Posterior cingulate gyrus (tissue), 11 donors: ENCODE results near the gene ALOX15.
A peak's percentile ranks its signal among the peaks of the same experiment; 100 is the strongest.
"Not testable (repeated sequence)": the region's sequence is repeated elsewhere in the genome, so short reads cannot be mapped to it uniquely, and the experiment has no call there.

ENCODE experiments used
- DNase-seq, 10 donors: peaks; one replicate each; pipeline versions ENCODE4 v3.0.0 to v3.0.0-alpha.2; 2020 to 2021; ENCODE audit warnings: mixed read lengths in 3 of 10
- intact Hi-C: fragments of 100-400 bp; cut with DNase I; formaldehyde crosslinking; loops from one replicate; pipeline ENCODE4 v1.15.1; 2023

ALOX15 gene

DNA sequence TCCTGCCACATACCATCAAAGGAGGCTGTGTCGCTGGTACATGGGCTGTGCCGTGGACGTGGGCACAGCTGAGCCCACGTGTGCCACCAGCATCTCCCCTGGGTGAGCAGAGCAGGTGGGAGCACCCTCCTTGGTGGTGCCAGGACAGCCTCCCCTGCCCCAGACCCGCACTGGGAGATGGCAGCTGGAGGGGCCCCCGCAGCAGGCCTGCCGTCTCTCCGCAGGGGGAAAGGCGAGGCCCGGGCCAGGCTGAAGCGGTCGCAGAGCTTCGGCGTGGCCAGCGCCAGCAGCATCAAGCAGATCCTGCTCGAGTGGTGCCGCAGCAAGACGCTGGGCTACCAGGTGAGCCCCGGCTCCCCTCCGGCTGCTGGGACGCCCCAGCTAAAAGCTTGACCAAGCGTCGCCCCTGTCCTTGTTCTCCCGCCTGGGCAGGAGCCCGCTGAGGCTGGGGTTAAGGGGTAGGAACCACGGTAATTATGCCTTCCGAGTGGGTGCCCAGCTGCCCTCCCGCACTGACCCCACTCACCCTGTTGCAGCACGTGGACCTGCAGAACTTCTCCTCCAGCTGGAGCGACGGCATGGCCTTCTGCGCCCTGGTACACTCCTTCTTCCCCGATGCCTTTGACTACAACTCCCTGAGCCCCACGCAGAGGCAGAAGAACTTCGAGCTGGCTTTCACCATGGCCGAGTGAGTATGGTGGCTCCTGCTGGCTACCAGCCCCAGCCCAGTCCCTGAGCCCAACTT, 44.7 kb downstream of the ALOX15 start:
- intact Hi-C loops: no loop called here
- peak in 1 of 10 donors; percentile 54 for DNase-seq

GRCh38 chr17:4595685-4596342, 45.7 kb downstream of the ALOX15 start:
- intact Hi-C loops: not testable (repeated sequence)
- DNase-seq: peak in 1 of 10 donors; percentile 52

DNA sequence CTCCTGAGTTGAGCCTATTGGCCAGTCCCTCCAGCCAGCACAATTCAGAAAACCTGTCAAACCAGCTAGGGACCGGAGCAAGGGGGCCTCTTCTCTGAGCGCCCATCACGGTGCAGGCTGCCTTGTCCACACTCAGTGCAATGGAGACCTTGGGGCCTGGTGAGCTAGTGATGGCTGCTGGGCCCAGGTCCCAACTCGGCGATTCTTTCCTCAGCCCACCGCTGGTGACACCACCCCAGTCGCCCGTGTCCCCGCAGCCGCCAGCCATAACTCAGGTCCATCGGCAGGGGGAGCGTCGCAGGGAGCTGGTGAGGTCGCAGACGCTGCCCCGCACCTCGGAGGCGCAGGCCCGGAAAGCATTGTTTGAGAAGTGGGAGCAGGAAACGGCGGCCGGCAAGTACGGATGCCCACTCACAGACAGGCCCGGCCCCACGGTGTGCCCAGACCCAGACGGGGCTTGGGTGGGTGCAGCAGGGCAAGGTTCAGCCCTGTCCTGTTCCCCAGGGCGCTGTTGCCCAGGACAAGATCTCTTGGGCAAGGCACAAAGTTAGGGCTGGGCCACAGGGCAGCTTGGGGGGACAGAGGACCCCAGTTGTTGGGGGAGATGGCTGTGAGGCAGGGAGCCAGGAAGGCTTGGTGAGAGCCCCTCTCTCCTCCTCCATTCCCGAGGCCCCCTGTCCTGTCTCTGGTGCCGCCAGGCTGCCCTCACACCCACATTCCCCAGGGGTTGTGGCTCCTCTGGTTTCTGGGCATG, 46.4 kb downstream of the ALOX15 start:
- peak in 2 of 10 donors; percentile 29 to 61 for DNase-seq
- intact Hi-C loops: no loop called here

DNA sequence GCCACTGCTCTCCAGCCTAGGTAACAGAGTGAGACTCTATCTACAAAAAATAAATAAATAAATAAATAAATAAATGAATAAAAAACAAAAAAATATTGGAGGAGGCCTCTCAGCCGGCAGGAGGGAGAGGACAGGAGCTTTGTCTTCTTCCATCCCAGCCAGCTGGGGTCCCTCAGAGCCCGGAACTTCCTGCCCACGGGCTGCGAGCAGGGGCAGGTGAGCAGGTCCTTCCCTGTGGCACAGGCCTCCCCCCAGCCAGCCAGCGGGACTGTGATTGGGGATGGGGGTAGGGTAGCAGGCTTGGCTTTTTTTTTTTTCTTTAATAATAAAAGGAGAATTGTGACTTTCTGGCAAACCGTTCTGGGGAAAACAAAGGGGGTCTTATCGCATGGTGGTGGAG, 47.1 kb downstream of the ALOX15 start:
- intact Hi-C loops: no loop called here
- peak in 2 of 10 donors; percentile 48 to 77 for DNase-seq

DNA sequence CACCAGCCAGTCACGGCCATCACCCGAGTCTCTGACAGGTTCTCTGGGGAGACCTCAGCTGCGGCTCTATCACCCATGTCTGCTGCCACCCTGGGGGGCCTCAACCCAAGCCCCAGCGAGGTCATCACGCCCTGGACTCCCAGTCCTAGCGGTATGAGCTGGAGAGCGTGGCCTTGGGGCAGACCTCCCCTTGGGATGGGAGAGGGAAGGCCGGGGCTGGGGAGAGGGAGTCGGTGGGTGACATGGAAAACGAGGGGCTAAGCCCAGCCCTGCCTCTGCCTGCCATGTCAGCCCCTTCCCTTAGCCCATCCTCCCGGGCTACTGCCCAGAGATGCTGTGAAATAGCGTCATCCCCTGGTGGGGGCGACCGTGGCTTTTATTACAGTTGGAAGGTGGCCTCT, 48.5 kb downstream of the ALOX15 start:
- peak in 2 of 10 donors; percentile 61 to 73 for DNase-seq
- intact Hi-C loops: no loop called here

DNA sequence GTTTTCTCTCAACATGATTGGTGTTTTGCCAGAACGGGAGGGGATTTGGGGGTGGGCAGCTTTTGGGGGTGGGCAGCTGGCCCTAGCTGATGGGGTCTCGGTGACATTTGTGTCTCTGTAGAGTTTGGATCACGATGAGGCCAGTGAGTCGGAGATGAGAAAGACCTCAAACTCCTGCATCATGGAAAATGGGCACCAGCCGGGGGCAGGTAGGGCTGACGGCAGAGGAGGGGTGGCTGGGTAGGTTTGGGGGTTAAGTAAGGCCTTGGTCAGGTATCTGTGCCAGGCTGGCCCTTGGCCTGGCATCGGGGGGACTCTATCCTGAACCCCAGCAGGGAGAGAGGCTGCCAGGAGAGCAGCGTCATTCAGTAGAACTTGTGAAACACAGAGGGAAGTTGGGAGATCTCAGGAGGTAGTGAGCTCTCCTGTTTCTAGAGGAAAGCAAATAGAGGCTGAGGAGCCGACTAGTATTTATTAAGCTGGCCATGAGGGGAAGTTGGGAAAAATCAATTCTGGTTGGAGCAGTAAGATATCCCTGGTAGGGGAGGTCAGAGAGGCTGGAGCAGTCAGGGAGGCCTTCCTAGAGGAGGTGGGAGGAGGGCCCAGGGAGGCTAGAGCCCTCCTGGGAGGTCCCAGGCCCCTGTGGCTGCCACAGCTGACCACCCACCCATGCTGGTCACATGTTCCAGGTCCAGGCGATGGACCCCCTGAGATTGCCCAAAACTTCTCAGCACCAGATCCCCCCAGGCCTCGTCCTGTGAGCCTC, 49.1 kb downstream of the ALOX15 start:
- intact Hi-C loops: no loop called here
- DNase-seq: peak in 1 of 10 donors; percentile 35

DNA sequence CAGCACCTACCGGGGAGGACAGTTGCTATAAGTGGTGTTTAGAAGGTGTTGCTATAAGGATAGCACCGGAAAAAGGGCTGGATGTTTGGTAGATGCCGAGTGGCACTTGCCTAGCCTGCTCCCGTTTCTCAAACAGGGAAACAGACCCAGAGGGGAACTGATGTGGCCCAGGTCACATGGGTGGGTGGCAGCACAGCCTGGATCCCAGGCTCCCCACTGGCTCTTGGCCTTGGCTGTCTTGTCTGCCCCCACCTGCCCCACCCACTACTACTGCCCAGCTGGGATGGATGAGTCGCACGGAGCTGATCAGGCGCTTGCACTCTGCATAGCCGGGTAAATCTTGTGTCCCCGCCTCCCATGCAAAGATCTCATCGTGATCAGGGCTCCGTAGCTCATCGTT, 49.9 kb downstream of the ALOX15 start:
- peak in 2 of 10 donors; percentile 49 to 59 for DNase-seq
- intact Hi-C loops: no loop called here

DNA sequence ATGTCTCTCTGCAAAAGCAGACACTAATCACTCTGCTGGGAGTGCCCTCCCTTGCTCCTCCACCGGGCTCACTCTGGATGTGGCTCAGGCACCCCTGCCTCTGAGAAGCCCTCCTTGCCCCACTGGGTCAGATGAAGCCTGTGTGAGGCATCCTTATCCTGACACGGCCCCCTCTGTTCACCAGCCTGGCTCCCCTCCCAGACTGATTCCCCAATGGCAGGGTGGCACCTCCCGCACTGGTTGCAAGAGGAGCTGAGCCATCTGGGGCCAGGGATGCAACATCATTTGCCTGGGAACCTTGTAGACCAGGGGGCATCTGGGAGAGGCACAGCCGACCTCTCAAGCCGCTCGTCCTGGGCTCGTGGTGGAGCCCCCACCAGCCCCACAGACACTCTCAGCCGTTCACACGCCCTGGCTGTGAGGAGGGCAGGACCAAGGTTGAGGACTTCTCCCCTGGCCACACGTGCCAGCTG, 50.5 kb downstream of the ALOX15 start:
- DNase-seq: peak in 2 of 10 donors; percentile 43 to 64
- intact Hi-C loops: no loop called here

- intact Hi-C loops: not testable (repeated sequence)
- DNase-seq: peak in 2 of 10 donors; percentile 8 to 62
Observed at GRCh38 chr17:4590042-4590441, 51.4 kb downstream of the ALOX15 start.

GRCh38 chr17:4588898-4589625, 52.4 kb downstream of the ALOX15 start:
- DNase-seq: peak in 2 of 10 donors; percentile 25 to 40

DNA sequence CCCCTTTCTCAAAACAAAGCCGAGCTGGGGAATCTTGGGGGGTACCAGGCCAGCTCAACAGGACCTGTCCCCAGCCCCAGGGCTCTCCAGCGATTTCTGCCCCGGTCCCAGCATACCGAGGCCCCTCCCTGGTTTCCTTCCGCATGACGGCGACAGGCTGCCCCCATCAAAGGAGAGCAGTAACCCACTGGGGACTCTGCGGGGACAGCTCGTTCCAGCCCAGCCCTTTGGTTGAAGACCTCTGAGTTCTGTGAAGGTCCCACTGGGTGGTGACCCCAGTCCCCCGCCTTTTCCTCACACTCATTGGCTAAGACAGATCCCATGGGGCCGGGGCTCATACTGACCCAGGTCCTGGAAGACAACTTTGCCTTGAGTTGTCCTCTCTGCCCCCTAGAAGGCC, 53.1 kb downstream of the ALOX15 start:
- DNase-seq: peak in 1 of 10 donors; percentile 12
- intact Hi-C loops: no loop called here

More at GRCh38 chr17:4588898-4589625, 52.4 kb downstream of the ALOX15 start:
- intact Hi-C loops: no loop called here

DNA sequence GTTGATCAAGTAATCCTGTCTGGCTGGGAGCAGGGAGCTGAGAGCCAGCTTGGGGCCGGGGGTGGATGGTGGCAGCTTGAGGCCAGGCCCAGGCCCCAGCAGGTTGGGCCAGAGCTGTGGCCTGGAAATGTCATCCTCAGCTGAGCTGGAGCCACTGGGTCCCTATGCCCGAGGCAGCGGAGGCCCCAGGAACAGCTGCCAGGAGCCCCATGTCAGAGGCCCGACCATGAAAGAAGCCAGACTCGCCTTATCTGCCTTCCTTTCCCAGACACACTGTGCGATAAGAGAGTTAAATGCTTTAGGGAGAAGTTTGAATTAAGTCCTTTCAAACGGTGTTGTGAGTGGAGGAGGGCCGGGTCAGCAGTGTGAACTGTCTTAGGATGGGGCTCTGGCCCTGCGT, 53.7 kb downstream of the ALOX15 start:
- peak in 1 of 10 donors; percentile 35 for DNase-seq
- intact Hi-C loops: no loop called here

DNA sequence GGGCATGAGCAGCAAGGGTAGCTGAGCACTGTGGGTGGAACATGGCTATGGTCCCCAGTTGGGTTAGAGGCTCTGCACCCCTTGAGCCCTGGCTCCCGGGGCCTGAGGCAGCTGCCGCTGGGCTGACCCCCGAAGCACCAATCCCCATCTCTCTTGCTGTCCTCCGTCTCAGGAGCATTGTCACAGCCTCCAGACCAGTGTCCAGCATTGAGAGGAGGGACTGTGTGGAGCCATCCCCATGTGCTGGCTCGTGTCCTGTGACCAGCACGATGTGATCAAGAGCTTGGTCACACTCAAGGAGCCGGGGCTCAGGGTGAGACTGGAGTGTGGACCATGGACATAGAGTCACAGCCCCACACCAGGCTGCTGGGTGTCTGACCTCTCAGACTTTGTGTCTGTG, 54.3 kb downstream of the ALOX15 start:
- intact Hi-C loops: no loop called here
- DNase-seq: peak in 1 of 10 donors; percentile 20

GRCh38 chr17:4586043-4586442, 55.4 kb downstream of the ALOX15 start:
- intact Hi-C loops: no loop called here

DNA sequence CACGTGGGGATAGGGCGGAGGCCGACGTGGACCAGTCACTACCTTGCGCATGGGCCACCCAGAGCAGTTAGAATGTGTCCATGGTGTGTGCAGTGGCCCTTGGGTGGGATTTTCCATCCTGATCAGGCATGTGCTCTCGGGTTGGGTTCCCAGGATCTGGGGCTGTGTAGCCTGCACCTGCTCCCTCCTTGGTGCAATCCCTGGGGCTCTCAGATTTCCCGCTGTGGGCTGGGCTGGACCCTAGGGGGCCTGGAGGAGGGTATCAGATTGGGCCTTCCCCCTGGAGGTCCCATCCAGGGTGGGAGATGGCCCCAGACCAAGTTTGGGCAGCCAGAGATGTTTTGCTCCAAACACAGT, 55.9 kb downstream of the ALOX15 start:
- DNase-seq: no peak
- intact Hi-C loops: no loop called here

More at GRCh38 chr17:4586043-4586442, 55.4 kb downstream of the ALOX15 start:
- DNase-seq: peak in 1 of 10 donors; percentile 19

DNA sequence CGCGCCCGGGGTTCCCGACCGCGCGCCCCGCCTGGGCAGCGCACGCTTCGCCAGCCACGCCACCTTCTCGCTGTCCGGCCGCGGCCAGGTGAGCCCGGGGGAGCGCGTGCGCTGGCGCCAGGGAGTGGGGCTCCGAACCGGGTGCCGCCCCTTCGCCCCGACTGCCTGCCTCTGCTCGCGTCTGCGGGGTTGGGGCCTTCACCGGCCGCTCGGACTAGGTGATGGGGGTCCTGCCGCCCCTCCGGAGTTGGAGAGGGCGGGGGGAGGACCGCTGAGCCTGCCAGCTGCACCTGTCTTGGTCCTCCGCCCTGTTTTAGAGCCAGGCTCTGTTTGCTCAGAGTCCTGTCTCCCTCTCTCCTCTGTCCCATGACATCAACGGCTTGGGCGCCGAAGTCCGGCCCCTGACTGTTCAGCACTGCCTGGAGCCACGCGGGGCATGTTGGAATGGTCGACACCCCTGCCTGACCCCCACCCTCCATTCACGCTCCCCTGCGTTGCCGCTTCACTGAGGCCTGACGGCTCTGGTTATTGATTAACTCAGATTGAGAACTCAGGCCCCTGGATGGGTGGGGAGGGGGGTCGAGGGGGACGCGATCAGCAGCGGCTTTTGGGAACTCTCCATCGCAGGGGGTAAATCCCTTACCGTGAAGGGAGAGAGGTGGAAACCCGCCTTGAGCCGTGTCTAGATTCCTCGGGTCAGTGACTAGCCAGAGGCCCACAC, 56.4 kb downstream of the ALOX15 start:
- intact Hi-C loops: no loop called here
- DNase-seq: peak in 2 of 10 donors; percentile 47 to 75

GRCh38 chr17:4584101-4584916, 57.2 kb downstream of the ALOX15 start, which contains the start of gene SMTNL2:
Gene SMTNL2 (plus strand): TSS chr17:4584529. CDS start chr17:4584606, 77 bp downstream.
- peak in 2 of 10 donors; percentile 57 to 82 for DNase-seq
- intact Hi-C loops: no loop called here

GRCh38 chr17:4583782-4584100, 57.7 kb downstream of the ALOX15 start:
- DNase-seq: peak in 2 of 10 donors; percentile 63 to 80
- intact Hi-C loops: no loop called here
